GM12872 (cell line): ENCODE results near the gene DYRK1A.

Experiments
- CTCF ChIP-seq: IDR thresholded peaks from 3 replicates; pipeline ENCODE4 v1.5.1; 2011; ENCODE audit warnings: low read depth, mild to moderate bottlenecking, low read length, moderate library complexity; ENCODE audit not compliant: insufficient read depth

DYRK1A gene

GRCh38 chr21:37550618-37551330, 184.2 kb downstream of the DYRK1A start:
- no peak for TF ChIP-seq CTCF

- TF ChIP-seq CTCF, result no peak
These were observed 184.9 kb downstream of the DYRK1A start for GRCh38 chr21:37551331-37551992.

GRCh38 chr21:37551993-37552355, 185.4 kb downstream of the DYRK1A start:
- no peak for TF ChIP-seq CTCF

GRCh38 chr21:37552496-37553029, 186.0 kb downstream of the DYRK1A start:
- TF ChIP-seq CTCF, result no peak

- no peak for TF ChIP-seq CTCF
These were observed 186.5 kb downstream of the DYRK1A start for GRCh38 chr21:37553078-37553481.

- no peak for TF ChIP-seq CTCF
These were observed 188.2 kb downstream of the DYRK1A start for GRCh38 chr21:37554661-37555379.

- no peak for TF ChIP-seq CTCF
These were observed 189.2 kb downstream of the DYRK1A start for GRCh38 chr21:37555672-37556261.
